Stimulated activated memory B cell treated with anti-CD40 and anti-IgM and Interleukin-4, amounts not matched to agents 10 μg/mL and 1 μg/mL and 100 μg/mL, for 72 hours (primary cell): ENCODE measurements around the gene IZUMO3.
"Not testable (repeated sequence)": the region's sequence is repeated elsewhere in the genome, so short reads cannot be mapped to it uniquely, and the experiment has no call there.

Experiments used
- ATAC-seq: fragments of 150-1000 bp; cut with Tn5 transposase; 2 replicates; pipeline ENCODE4 v1.10.0; 2021
- H3K27ac Mint-ChIP-seq: one replicate; pipeline ENCODE4 v1.8.0; 2022; ENCODE audit warnings: mild to moderate bottlenecking, mixed read lengths
- H3K27me3 Mint-ChIP-seq: one replicate; pipeline ENCODE4 v1.8.0; 2022; ENCODE audit warnings: mixed read lengths
- H3K36me3 Mint-ChIP-seq: one replicate; pipeline ENCODE4 v1.8.0; 2022; ENCODE audit warnings: mixed read lengths
- H3K4me1 Mint-ChIP-seq: one replicate; pipeline ENCODE4 v1.8.0; 2022; ENCODE audit warnings: mixed read lengths
- H3K4me3 Mint-ChIP-seq: one replicate; pipeline ENCODE4 v1.8.0; 2022; ENCODE audit warnings: mild to moderate bottlenecking, moderate library complexity, mixed read lengths
- H3K9me3 Mint-ChIP-seq: one replicate; pipeline ENCODE4 v1.8.0; 2022; ENCODE audit warnings: mixed read lengths

Gene IZUMO3, protein sequence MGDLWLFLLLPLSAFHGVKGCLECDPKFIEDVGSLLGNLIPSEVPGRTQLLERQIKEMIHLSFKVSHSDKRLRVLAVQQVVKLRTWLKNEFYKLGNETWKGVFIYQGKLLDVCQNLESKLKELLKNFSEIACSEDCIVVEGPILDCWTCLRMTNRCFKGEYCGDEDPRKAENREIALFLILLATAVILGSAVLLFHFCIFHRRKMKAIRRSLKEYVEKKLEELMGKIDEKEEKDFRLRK

DNA sequence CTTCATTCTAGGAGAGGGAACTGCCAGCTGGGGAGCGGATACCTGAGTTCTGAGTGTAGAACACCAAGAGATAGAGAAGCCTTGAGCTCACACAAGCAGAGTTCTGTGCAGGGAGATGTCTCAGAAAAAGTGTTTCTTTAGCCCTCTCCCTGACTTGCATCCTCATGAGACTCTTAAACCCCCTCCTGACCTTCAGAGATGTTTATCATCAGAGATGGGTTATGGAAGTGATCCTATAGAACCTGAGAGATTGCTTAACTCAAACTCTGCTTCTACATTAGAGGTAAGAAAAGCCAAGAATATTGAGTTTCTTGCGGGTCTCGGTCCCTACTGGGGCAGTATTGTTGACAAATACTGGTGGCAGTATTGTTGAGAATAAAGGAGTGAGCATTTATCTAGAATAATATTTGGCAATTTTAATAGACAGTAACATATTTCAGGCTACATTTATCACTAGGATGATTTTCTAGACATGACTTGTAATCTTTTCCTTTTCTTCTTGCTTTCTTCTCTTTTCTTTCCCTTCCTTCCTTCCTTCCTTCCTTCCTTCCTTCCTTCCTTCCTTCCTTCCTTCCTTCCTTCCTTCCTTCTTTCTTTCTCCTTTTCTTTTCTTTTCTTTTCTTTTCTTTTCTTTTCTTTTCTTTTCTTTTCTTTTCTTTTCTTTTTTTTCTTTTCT, at the start of gene IZUMO3:
Gene IZUMO3, minus strand, starts transcription at position 51 of the 676 bp plus-strand sequence. CDS start 248 bp downstream, outside the sequence.
- H3K27ac Mint-ChIP-seq, result no peak within 1 kb of the TSS
- no peaks in the 10 kb centered on the region for H3K4me1 Mint-ChIP-seq
- H3K9me3 Mint-ChIP-seq, result peaks cover 3% of the 10 kb centered on the region
- no peaks in the 10 kb centered on the region for H3K36me3 Mint-ChIP-seq
- ATAC-seq, result no peak
- no peaks in the 10 kb centered on the region for H3K27me3 Mint-ChIP-seq
- no peak within 1 kb of the TSS for H3K4me3 Mint-ChIP-seq

DNA sequence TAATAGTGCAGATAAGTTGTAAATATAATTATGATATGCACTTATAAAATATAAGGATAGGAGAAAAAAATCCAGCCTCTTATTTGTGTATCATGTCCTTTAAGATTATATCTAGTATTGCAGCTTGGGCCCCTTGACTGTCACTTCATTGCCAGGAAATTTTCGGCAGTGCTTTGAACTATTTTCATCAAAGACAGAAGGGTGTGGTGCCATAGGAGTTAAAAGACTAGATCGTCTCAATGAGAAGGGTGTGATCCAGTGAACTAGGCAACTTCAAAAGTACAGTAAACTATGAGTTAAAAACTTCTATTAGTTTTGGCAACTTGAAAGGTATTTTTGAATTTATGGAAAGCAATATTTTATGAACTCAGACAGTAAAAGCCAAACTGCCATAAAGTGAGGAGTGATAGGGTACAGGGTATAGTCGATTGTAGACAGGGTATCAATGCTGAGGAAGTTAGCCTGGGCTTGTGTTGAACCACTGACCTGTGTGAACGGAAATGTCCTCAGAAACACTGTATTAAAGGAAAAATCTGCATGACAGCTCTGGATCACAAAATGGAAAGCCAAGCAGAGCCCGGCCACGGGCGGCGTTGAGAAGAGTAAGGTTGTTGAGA, 48.6 kb upstream of the IZUMO3 start:
- no peak overlapping the region for H3K4me3 Mint-ChIP-seq
- no peaks in the 10 kb centered on the region for H3K36me3 Mint-ChIP-seq
- H3K4me1 Mint-ChIP-seq, result no peaks in the 10 kb centered on the region
- peaks cover 6% of the 10 kb centered on the region for H3K9me3 Mint-ChIP-seq
- no peak for ATAC-seq
- H3K27me3 Mint-ChIP-seq, result no peaks in the 10 kb centered on the region
- H3K27ac Mint-ChIP-seq, result no peak overlapping the region

DNA sequence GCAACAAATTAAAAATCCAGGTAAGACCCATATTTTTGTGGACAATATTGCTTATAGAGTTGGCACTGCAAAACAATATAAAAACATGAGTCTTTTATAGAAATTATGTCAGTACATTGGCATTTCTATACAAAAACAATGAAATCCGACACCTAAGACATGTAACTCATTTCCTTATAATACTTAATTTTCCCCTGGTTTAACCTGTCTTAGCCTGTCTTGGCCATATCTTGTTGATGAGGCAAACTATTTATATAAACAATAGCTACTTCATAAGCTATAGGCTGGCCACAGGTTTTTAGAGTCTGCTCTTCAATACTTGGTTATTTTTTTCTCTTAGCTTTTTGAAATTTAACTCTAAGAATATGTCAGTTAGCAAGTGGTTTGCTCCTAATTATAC, 44.7 kb upstream of the IZUMO3 start:
- no peaks in the 10 kb centered on the region for H3K36me3 Mint-ChIP-seq
- no peak for ATAC-seq
- H3K9me3 Mint-ChIP-seq, result peaks cover 5% of the 10 kb centered on the region
- H3K27me3 Mint-ChIP-seq, result no peaks in the 10 kb centered on the region
- no peak overlapping the region for H3K27ac Mint-ChIP-seq
- no peak overlapping the region for H3K4me3 Mint-ChIP-seq
- no peaks in the 10 kb centered on the region for H3K4me1 Mint-ChIP-seq

DNA sequence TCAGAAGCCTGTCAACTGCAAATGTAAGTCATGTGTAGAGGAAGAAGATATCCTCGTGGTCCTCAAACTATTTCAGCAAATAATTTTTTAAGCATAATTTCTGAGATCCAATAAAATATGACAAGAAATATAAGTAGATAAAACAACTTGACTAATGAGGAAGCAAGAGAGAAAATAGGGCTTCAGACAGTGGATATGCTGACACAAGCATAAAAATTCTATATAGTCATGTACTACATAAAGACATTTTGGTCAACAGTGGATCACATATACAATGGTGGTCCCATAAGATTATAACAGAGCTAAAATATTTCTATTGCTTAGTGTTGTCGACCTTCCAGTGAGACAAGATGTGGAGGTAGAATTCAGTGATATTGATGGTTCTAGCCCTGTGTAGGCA, 42.2 kb upstream of the IZUMO3 start:
- ATAC-seq, result no peak
- Mint-ChIP-seq H3K27me3 (no peaks in the 10 kb centered on the region), H3K27ac (no peak overlapping the region), H3K36me3 (no peaks in the 10 kb centered on the region), H3K9me3 (peaks cover 2% of the 10 kb centered on the region), H3K4me1 (no peaks in the 10 kb centered on the region), H3K4me3 (no peak overlapping the region)

DNA sequence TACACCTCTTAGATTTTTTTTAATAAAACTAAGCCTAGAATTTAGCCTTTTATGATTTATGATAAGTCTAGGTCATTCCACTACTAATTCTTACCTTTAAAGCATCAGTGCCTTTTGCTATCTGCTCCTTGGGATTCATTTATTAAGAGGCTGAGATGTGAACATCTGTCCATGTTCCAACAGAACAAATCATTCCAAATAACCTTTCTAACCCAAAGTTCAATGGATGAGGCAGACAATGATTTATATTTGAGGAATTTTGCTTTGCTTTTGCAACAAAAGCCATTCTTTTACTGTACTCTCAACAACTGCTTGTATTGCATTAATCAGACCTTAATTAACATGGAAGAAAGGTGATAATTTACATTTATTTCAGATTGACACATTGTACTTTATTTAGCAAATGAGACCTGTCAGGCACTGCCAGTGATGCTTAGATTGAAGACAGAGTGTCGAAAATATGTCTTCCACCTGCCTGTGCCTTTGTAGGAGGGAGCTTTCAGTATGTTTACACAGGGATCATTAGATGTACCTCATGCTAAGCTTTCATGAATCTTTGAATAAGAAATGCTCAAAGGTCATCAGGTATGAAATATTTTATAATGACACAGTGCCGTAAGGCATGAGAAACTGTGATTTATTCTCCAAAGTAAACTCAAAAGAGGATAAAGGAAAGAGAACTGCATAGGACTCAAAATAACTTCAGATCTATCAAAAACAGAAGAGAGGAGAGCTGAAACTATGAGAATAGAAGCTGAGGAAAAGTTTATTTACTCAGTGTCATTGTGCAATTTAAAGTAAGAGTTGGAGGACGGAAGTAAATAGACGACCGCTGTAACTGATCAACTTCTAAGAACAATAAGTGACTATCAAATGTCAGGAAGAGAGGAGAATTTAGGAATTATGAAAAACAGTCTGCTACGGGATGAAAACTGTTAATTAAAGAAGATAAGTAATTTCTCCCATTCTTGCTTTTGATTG, 36.7 kb upstream of the IZUMO3 start:
- Mint-ChIP-seq H3K4me3 (no peak overlapping the region), H3K4me1 (no peaks in the 10 kb centered on the region), H3K27me3 (no peaks in the 10 kb centered on the region), H3K36me3 (no peaks in the 10 kb centered on the region), H3K27ac (no peak overlapping the region), H3K9me3 (peaks cover 3% of the 10 kb centered on the region)
- ATAC-seq, result no peak

DNA sequence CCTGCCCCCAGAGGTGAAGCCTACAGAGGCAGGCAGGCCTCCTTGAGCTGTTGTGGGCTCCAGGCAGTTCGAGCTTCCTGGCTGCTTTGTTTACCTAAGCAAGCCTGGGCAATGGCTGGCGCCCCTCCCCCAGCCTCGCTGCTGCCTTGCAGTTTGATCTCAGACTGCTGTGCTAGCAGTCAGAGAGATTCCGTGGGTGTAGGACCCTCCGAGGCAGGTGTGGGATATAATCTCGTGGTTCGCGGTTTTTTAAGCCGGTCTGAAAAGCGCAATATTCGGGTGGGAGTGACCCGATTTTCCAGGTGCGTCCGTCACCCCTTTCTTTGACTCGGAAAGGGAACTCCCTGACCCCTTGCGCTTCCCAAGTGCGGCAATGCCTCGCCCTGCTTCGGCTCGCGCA, 34.3 kb upstream of the IZUMO3 start:
- not testable (repeated sequence) for ATAC-seq, H3K4me3 Mint-ChIP-seq, H3K27me3 Mint-ChIP-seq, H3K36me3 Mint-ChIP-seq, H3K9me3 Mint-ChIP-seq, H3K4me1 Mint-ChIP-seq, H3K27ac Mint-ChIP-seq

DNA sequence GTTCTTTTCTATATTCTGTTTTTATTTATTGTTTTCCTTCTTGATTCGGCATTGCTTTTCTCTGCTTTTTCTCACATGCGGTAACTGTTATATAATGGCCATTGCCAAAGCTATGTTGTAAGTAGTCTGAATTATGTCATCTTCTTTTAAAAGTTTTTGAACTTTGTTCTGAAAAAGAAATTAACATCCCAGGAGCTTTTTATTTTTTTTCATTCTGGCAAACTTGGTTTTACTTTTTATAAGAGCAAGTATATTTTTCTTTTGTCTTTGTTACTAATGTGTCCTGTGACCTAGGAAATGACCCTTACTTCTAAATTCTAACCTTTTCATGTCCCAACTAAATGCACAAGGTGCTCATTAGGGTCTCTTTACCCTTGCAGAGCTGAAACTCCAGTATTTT, 26.7 kb upstream of the IZUMO3 start:
- Mint-ChIP-seq H3K27me3 (no peaks in the 10 kb centered on the region), H3K27ac (no peak overlapping the region), H3K4me1 (no peaks in the 10 kb centered on the region), H3K4me3 (no peak overlapping the region), H3K9me3 (no peaks in the 10 kb centered on the region), H3K36me3 (no peaks in the 10 kb centered on the region)
- no peak for ATAC-seq

DNA sequence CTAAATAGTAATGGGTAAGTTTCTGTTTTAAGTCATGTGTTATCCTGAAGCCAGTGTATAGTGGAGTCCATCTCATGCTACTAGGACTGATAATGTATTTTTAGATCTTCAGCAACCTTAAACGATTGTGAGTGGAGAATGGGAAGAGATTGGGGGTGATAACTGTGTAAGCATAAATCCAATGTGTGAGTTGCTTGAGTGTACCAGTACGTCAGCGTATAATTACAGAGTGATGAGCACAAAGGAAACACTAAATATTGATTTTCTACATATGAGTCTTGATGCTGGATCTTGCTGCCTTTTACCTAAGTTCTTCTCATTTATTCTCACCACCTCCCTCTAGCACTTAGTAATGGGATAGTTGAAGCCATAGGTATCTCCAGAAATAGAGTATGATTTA, 16.3 kb upstream of the IZUMO3 start:
- no peak overlapping the region for H3K27ac Mint-ChIP-seq
- no peaks in the 10 kb centered on the region for H3K4me1 Mint-ChIP-seq
- H3K4me3 Mint-ChIP-seq, result no peak overlapping the region
- H3K9me3 Mint-ChIP-seq, result peaks cover 8% of the 10 kb centered on the region
- no peak for ATAC-seq
- H3K27me3 Mint-ChIP-seq, result no peaks in the 10 kb centered on the region
- no peaks in the 10 kb centered on the region for H3K36me3 Mint-ChIP-seq

DNA sequence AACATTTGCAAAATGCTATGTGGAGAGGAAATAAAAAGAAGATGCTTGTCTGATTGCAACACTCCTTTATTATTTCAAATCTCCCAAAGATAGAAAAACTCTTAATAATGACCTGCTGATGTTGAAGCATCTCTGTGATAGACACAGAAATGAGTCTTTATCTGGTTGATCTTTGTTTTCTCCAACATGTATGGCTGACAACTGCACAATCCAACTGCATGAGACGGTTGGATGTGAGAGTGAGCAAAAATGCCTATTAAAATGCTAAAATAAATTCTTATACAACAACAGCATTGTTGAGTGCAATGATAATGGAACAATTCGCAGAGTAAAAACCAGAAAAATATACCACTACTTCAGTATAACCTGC, 7.5 kb upstream of the IZUMO3 start:
- Mint-ChIP-seq H3K27ac (no peak overlapping the region), H3K4me3 (no peak overlapping the region), H3K36me3 (no peaks in the 10 kb centered on the region), H3K9me3 (peaks cover 3% of the 10 kb centered on the region), H3K4me1 (no peaks in the 10 kb centered on the region), H3K27me3 (no peaks in the 10 kb centered on the region)
- no peak for ATAC-seq

DNA sequence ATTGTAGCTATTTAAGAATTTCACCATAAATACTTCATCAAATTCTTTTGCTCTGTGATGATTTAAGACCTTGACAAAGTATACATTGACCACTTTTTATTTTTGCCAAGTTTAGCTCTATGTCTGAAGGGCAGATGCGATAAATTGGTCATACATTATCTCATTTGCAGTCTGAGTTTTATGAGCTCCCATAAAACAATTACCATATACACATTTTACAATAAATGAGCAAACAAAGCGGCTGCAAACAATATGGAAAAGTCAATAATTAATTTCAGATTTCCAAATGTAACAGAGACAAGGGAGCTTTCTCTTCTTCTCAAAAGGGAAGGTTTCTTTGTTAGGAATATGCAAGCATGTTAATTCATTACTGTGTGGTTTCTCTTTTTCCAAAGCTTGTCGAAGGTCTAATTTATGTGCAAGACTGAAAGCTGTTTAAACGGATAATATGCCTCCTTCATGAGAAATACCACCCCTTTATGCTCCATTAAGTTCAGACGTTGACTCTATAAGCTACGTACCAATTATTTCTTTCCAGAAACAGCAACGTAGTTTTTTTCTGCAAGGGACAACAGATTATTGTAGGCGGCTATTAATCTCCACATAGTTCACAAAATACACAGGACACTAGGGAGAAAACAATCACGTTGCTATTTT, 7.0 kb upstream of the IZUMO3 start:
- ATAC-seq, result no peak
- Mint-ChIP-seq H3K4me3 (no peak overlapping the region), H3K27ac (no peak overlapping the region), H3K9me3 (peaks cover 3% of the 10 kb centered on the region), H3K4me1 (no peaks in the 10 kb centered on the region), H3K36me3 (no peaks in the 10 kb centered on the region), H3K27me3 (no peaks in the 10 kb centered on the region)

DNA sequence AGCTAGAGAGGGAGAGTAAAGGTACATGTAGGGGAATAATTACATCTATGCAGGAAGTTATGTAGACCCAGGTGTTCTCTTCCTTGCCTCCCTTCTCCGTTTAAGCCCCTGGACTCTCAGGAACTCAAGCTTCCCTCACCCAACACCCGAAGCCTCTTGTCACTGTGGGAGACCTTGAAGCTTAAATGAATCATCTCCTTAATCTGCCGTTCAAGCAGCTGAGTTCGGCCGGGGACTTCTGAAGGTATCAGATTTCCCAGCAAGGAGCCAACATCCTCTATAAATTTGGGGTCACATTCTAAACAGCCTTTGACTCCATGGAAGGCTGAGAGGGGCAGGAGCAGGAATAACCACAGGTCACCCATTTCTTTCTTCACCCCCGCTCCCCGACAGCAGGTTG, 412 bp downstream of the IZUMO3 start:
- peaks cover 3% of the 10 kb centered on the region for H3K9me3 Mint-ChIP-seq
- H3K4me3 Mint-ChIP-seq, result no peak overlapping the region
- H3K27ac Mint-ChIP-seq, result no peak overlapping the region
- no peaks in the 10 kb centered on the region for H3K36me3 Mint-ChIP-seq
- no peak for ATAC-seq
- no peaks in the 10 kb centered on the region for H3K27me3 Mint-ChIP-seq
- H3K4me1 Mint-ChIP-seq, result no peaks in the 10 kb centered on the region

DNA sequence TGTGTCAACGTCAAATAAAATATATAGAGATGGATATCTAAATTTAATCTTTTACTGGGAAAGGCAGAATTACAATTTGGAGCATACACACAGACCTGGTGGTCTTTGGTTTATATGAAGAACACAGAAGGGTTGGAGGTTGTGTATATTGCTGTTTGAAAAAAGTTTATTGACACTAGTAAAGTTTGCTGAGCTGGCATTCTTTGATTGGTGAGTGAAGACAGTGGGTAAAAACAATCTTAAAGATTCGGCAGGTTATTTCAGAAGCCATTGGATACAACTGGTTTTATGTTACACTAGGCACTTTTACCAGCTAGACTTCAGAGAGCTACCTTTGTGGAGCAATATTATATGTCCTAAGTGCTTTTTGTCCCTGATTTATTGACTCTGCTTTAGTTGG, 27.2 kb downstream of the IZUMO3 start:
- H3K4me1 Mint-ChIP-seq, result no peaks in the 10 kb centered on the region
- no peak for ATAC-seq
- no peak overlapping the region for H3K4me3 Mint-ChIP-seq

DNA sequence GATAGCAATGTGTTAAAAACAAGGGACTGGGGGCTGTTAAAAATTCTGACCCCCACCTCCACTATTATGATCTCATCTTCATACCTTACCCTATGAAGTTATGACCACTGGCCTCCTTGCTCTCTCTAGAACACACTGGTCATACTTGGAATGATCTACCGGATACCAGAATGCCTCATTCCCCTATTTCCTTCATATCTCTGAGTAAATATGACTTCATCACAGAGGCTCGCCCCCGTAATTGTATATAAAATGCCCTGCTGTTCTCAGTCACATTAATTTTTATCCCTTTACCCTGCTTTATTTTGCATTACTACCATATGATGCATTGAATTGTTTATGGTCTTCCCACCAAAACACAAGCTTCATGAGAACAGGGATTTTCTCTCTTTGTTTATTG, 29.2 kb downstream of the IZUMO3 start:
- H3K27ac Mint-ChIP-seq, result no peak overlapping the region
- no peak overlapping the region for H3K4me3 Mint-ChIP-seq
- peaks cover 9% of the 10 kb centered on the region for H3K9me3 Mint-ChIP-seq
- no peaks in the 10 kb centered on the region for H3K36me3 Mint-ChIP-seq
- no peaks in the 10 kb centered on the region for H3K27me3 Mint-ChIP-seq
- no peaks in the 10 kb centered on the region for H3K4me1 Mint-ChIP-seq
- ATAC-seq, result no peak

More for the DNA sequence above, 27.2 kb downstream of the IZUMO3 start:
- Mint-ChIP-seq H3K36me3 (no peaks in the 10 kb centered on the region), H3K27me3 (no peaks in the 10 kb centered on the region), H3K9me3 (peaks cover 6% of the 10 kb centered on the region), H3K27ac (no peak overlapping the region)

DNA sequence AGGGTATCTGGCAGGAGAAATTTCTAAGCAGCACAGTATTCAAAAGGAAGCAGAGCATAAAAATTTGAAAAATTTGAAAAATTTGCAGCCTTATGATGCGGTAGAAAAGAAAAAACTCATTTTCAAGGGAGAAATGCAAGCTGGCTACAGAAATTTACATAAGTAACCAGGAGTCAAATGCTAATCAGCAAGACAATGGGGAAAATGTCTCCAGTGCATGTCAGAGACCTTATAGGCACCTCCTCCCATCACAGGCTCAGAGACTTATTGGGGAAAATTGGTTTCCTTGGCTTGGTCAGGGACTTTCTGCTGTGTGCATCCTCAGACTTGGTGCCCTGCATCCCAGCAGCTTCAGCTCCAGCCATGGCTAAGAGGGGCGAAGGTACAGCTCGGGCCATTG, 35.8 kb downstream of the IZUMO3 start:
- ATAC-seq, result no peak
- Mint-ChIP-seq H3K4me1 (no peaks in the 10 kb centered on the region), H3K27ac (no peak overlapping the region), H3K4me3 (no peak overlapping the region), H3K36me3 (no peaks in the 10 kb centered on the region), H3K27me3 (no peaks in the 10 kb centered on the region), H3K9me3 (peaks cover 19% of the 10 kb centered on the region)

DNA sequence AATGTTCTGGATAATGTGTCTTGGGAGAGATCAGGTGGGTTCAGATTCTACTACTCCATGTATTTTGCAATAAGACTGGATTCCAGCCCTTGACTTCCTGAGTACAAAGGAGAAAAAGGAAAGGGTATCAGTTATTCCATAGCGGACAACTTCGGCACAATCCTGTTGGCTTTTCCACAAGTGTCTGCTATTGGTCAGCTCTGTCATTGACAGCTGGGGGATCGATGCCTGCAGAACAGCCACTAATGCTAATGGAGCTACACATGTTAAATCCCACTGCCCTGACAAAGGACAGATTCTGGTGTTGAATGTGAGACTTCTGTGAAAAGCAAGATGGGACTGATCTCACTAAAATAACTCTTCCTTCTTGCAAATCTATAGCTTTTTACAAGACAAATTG, 41.2 kb downstream of the IZUMO3 start:
- Mint-ChIP-seq H3K9me3 (peaks cover 4% of the 10 kb centered on the region), H3K36me3 (no peaks in the 10 kb centered on the region), H3K27me3 (no peaks in the 10 kb centered on the region), H3K4me1 (no peaks in the 10 kb centered on the region), H3K27ac (no peak overlapping the region), H3K4me3 (no peak overlapping the region)
- no peak for ATAC-seq
